GM12865 (cell line): ENCODE measurements around the gene VWA8.

Source experiments
- DNase-seq: peaks from one replicate; pipeline ENCODE4 v3.0.0; 2010; ENCODE audit warnings: low read depth
- H3K4me3 ChIP-seq: 2 replicates; pipeline ENCODE4 v1.5.1; 2011; ENCODE audit warnings: mild to moderate bottlenecking, low read depth, low read length, control low read depth
- CTCF ChIP-seq: IDR thresholded peaks from 2 replicates; pipeline ENCODE4 v1.5.1; 2011; ENCODE audit warnings: low read length, control low read depth, low read depth, inconsistent platforms; ENCODE audit not compliant: insufficient read depth; ENCODE audit errors: missing control alignments

VWA8 gene

GRCh38 chr13:41675306-41675705 lies 285.6 kb downstream of the VWA8 start:
- no peak overlapping the region for H3K4me3 ChIP-seq
- TF ChIP-seq CTCF: no peak
- no peak for DNase-seq

GRCh38 chr13:41674246-41674645 lies 286.7 kb downstream of the VWA8 start:
- no peak overlapping the region for H3K4me3 ChIP-seq
- DNase-seq: no peak
- TF ChIP-seq CTCF: no peak

- TF ChIP-seq CTCF: no peak
- no peak overlapping the region for H3K4me3 ChIP-seq
- DNase-seq: no peak
Measured at GRCh38 chr13:41673640-41674039, 287.3 kb downstream of the VWA8 start.

GRCh38 chr13:41670873-41671443 lies 290.0 kb downstream of the VWA8 start:
- TF ChIP-seq CTCF: no peak
- no peak for DNase-seq
- no peak overlapping the region for H3K4me3 ChIP-seq

GRCh38 chr13:41668130-41668757 lies 292.7 kb downstream of the VWA8 start:
- no peak overlapping the region for H3K4me3 ChIP-seq
- DNase-seq: peak; percentile 86
- TF ChIP-seq CTCF: peak; percentile 72

- TF ChIP-seq CTCF: no peak
- no peak for DNase-seq
- no peak overlapping the region for H3K4me3 ChIP-seq
Measured at GRCh38 chr13:41666644-41667043, 294.3 kb downstream of the VWA8 start.

- TF ChIP-seq CTCF: no peak
- DNase-seq: no peak
- H3K4me3 ChIP-seq: no peak overlapping the region
Measured at GRCh38 chr13:41660411-41660810, 300.5 kb downstream of the VWA8 start.
